Panc1 (cell line): ENCODE data around the gene ARPC2. TPM values are rescaled to one million over a fixed set of nuclear protein-coding genes. Genes with fewer than 3 reads are reported as not detected.

Experiments
- ATAC-seq: fragments of 200-7000 bp; cut with Tn5 transposase; 2 replicates; pipeline ENCODE4 v1.9.1; 2020; ENCODE audit warnings: mild to moderate bottlenecking, moderate library complexity
- BruUV-seq: library from RNA; stranded (reverse); fragments of 400-500 nt; replicated peaks from 2 replicates; lab custom pipeline; 2021; lab: Mats Ljungman, UMichigan
- CTCF ChIA-PET: fragments of 300-600 bp; sonication (Branson Sonifier 250); formaldehyde crosslinking; loops from one replicate; lab custom pipeline; 2022; ENCODE audit warnings: antibody characterized with exemption; lab: Charles Lee
- POLR2A ChIA-PET: fragments of 300-600 bp; sonication (Branson Sonifier 250); formaldehyde crosslinking; loops from one replicate; lab custom pipeline; 2022; ENCODE audit warnings: antibody characterized with exemption; lab: Charles Lee
- DNase-seq: peaks from one replicate; pipeline ENCODE4 v3.0.0-alpha.2; 2010; ENCODE audit warnings: low read depth, low spot score
- H3K27ac ChIP-seq: 2 replicates; pipeline ENCODE4 v1.5.1; 2011; ENCODE audit warnings: mild to moderate bottlenecking, low read length, inconsistent platforms
- H3K27me3 ChIP-seq: fragments of 200-500 bp; sonication (Bioruptor generic); 2 replicates; pipeline ENCODE4 v1.6.0; 2014; ENCODE audit warnings: low read length, inconsistent platforms; ENCODE audit not compliant: control insufficient read depth, insufficient read depth
- H3K36me3 ChIP-seq: fragments of 200-500 bp; sonication (Bioruptor generic); 2 replicates; pipeline ENCODE4 v1.5.1; 2014; ENCODE audit warnings: inconsistent platforms, mild to moderate bottlenecking, low read length, moderate library complexity; ENCODE audit not compliant: control insufficient read depth, insufficient read depth
- H3K4me1 ChIP-seq: 2 replicates; pipeline ENCODE4 v1.5.1; 2011; ENCODE audit warnings: inconsistent platforms, mild to moderate bottlenecking, low read length, moderate library complexity; ENCODE audit not compliant: control insufficient read depth, insufficient read depth
- H3K4me3 ChIP-seq, 2 experiments: 2 replicates each; pipeline ENCODE4 v1.5.1; 2011 to 2012; ENCODE audit warnings: low read depth in 2 of 2, low read length in 2 of 2, mild to moderate bottlenecking in 2 of 2, inconsistent platforms in 1 of 2, moderate library complexity in 1 of 2
- H3K9me3 ChIP-seq: fragments of 200-500 bp; sonication (Bioruptor generic); 2 replicates; pipeline ENCODE4 v1.5.1; 2014; ENCODE audit warnings: low read depth, mild to moderate bottlenecking, inconsistent platforms, low read length, moderate library complexity; ENCODE audit not compliant: control insufficient read depth, insufficient read depth
- CTCF ChIP-seq: fragments of 450-650 bp; IDR thresholded peaks from 2 replicates; pipeline ENCODE4 v1.5.1; 2017; ENCODE audit warnings: mild to moderate bottlenecking
- POLR2AphosphoS5 ChIP-seq: IDR thresholded peaks from 2 replicates; pipeline ENCODE4 v1.6.1; 2012; ENCODE audit warnings: mild to moderate bottlenecking, low read depth, low read length, moderate library complexity
- REST ChIP-seq, 2 experiments: IDR thresholded peaks; 2 replicates each; pipeline ENCODE4 v1.6.1; 2011 to 2012; ENCODE audit warnings: low read depth in 2 of 2, control low read depth in 1 of 2, low read length in 1 of 2, mild to moderate bottlenecking in 1 of 2, moderate library complexity in 1 of 2; ENCODE audit not compliant: insufficient read depth in 1 of 2
- SIN3A ChIP-seq: IDR thresholded peaks from 2 replicates; pipeline ENCODE4 v1.6.1; 2012; ENCODE audit warnings: low read depth, mild to moderate bottlenecking, low read length, moderate library complexity, borderline replicate concordance; ENCODE audit not compliant: insufficient read depth
- TCF7L2 ChIP-seq: IDR thresholded peaks from 2 replicates; pipeline ENCODE4 v1.6.1; 2011; ENCODE audit warnings: mild to moderate bottlenecking, low read depth, low read length, inconsistent platforms
- in situ Hi-C: cut with HindIII; loops from 2 replicates; pipeline ENCODE4 v1.10.0; 2016; ENCODE audit warnings: low sequenced_read_pairs, low pct_unique_long_range_greater_than_20kb
- intact Hi-C: fragments of 100-400 bp; cut with micrococcal nuclease; formaldehyde crosslinking; loops from one replicate; pipeline ENCODE4 v1.10.0; 2022; ENCODE audit not compliant: unreplicated experiment
- total RNA-seq: library from RNA; stranded (reverse); gene quantifications from one replicate; pipeline ENCODE4 v1.2.1, GENCODE V29; 2021; ENCODE audit not compliant: unreplicated experiment

ARPC2 gene
- total RNA-seq, 1 experiment from 2014 or later, result 248 TPM

GRCh38 chr2:218256612-218257350 is 39.8 kb downstream of the ARPC2 start:
- intact Hi-C loops, result no loop called here

More at GRCh38 chr2:218256612-218257350, 39.8 kb downstream of the ARPC2 start:
- H3K9me3 ChIP-seq, result no peaks in the 10 kb centered on the region
- ChIA-PET CTCF (no interaction called here), POLR2A (no interaction called here)
- in situ Hi-C loops, result no loop called here
- DNase-seq (no peak), ATAC-seq (no peak)
- peaks cover 3% of the 10 kb centered on the region; the same call in 1 of the 2 replicates for H3K4me1 ChIP-seq
- no peak overlapping the region for H3K4me3 ChIP-seq
- BruUV-seq, result no TSS peak
- TF ChIP-seq SIN3A, result no peak
- no peak for TF ChIP-seq REST (IDR thresholded peaks at IDR 0.05; ENCODE audit: insufficient read depth in 1 of 2, low read depth in 2 of 2, low read length in 1 of 2)
- TF ChIP-seq CTCF, result no peak
- no peak for TF ChIP-seq TCF7L2
- no peak for TF ChIP-seq POLR2AphosphoS5
- no peaks in the 10 kb centered on the region for H3K27me3 ChIP-seq
- H3K36me3 ChIP-seq, result peaks cover 23% of the 10 kb centered on the region
- H3K27ac ChIP-seq, result no peak overlapping the region
